A673 (cell line): ENCODE results near the gene ATXN7L2.

Experiments
- EZH2 ChIP-seq: fragments of 200-600 bp; sonication (generic); IDR thresholded peaks from 2 replicates; pipeline ENCODE4 v1.6.1; 2017; ENCODE audit warnings: borderline replicate concordance, low read depth, mild to moderate bottlenecking, mixed read lengths, antibody characterized with exemption, low read length; ENCODE audit not compliant: poor library complexity, severe bottlenecking
- TF ChIP-seq, protein P1 (sequence below): fragments of 300-800, 200-600 bp; sonication (generic); conservative IDR thresholded peaks from 2 replicates; pipeline ENCODE4 v1.5.1; 2017; ENCODE audit warnings: low read depth, mild to moderate bottlenecking, antibody characterized with exemption, low read length, moderate library complexity, mixed read lengths

DNA sequence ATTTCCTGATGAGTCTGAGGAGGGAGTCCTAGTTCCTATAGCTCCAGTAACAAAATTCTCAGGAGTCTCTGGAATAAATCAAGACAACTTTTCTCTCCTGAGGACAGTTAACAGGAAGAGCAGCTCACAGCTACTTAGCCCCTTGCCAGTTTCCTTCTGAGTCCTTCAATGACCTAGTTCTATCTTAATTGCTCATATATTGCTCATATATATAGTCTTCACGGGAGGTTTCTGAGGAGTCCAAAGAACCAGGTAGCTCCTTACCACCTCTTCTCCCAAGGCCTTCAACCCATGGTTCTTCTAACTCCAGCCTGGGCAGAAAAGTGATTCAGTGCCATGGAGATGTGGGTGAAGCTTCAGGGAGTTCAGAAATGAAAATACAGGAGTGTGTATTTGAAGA, 21.3 kb downstream of the ATXN7L2 start:
- TF ChIP-seq, protein P1, sequence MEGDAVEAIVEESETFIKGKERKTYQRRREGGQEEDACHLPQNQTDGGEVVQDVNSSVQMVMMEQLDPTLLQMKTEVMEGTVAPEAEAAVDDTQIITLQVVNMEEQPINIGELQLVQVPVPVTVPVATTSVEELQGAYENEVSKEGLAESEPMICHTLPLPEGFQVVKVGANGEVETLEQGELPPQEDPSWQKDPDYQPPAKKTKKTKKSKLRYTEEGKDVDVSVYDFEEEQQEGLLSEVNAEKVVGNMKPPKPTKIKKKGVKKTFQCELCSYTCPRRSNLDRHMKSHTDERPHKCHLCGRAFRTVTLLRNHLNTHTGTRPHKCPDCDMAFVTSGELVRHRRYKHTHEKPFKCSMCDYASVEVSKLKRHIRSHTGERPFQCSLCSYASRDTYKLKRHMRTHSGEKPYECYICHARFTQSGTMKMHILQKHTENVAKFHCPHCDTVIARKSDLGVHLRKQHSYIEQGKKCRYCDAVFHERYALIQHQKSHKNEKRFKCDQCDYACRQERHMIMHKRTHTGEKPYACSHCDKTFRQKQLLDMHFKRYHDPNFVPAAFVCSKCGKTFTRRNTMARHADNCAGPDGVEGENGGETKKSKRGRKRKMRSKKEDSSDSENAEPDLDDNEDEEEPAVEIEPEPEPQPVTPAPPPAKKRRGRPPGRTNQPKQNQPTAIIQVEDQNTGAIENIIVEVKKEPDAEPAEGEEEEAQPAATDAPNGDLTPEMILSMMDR = no peak
- no peak for TF ChIP-seq EZH2
